Calu3 (cell line): ENCODE measurements around the gene L3MBTL1. TPM values are rescaled to one million over a fixed set of nuclear protein-coding genes. Genes with fewer than 3 reads are reported as not detected.

Experiments
- BruUV-seq: library from RNA; stranded (reverse); fragments of 400-500 nt; replicated peaks from 2 replicates; lab custom pipeline; 2021; lab: Mats Ljungman, UMichigan
- CTCF ChIA-PET: fragments of 300-600 bp; sonication (Branson Sonifier 250); formaldehyde crosslinking; loops from one replicate; lab custom pipeline; 2022; ENCODE audit warnings: antibody characterized with exemption; lab: Charles Lee
- DNase-seq: peaks from one replicate; pipeline ENCODE4 v3.0.0; 2022
- H3K27ac Mint-ChIP-seq: one replicate; pipeline ENCODE4 v1.8.0; 2022; ENCODE audit warnings: mixed read lengths; ENCODE audit not compliant: unreplicated experiment
- H3K27me3 Mint-ChIP-seq: one replicate; pipeline ENCODE4 v1.8.0; 2022; ENCODE audit warnings: mixed read lengths; ENCODE audit not compliant: unreplicated experiment
- H3K36me3 Mint-ChIP-seq: one replicate; pipeline ENCODE4 v1.8.0; 2022; ENCODE audit warnings: mild to moderate bottlenecking, moderate library complexity, mixed read lengths; ENCODE audit not compliant: insufficient read depth, unreplicated experiment
- H3K4me1 Mint-ChIP-seq: one replicate; pipeline ENCODE4 v1.8.0; 2022; ENCODE audit warnings: mild to moderate bottlenecking, low read depth, mixed read lengths; ENCODE audit not compliant: unreplicated experiment
- H3K4me3 Mint-ChIP-seq: one replicate; pipeline ENCODE4 v1.8.0; 2022; ENCODE audit warnings: mild to moderate bottlenecking, low read depth, moderate library complexity, mixed read lengths; ENCODE audit not compliant: unreplicated experiment
- H3K9me3 Mint-ChIP-seq: one replicate; pipeline ENCODE4 v1.8.0; 2022; ENCODE audit warnings: low read depth, mixed read lengths; ENCODE audit not compliant: unreplicated experiment
- intact Hi-C: fragments of 100-400 bp; cut with micrococcal nuclease; formaldehyde crosslinking; loops from one replicate; pipeline ENCODE4 v1.10.0; 2022; ENCODE audit not compliant: unreplicated experiment
- total RNA-seq: library from RNA; stranded (reverse); gene quantifications from 2 replicates; pipeline ENCODE4 v1.2.3, GENCODE V29; 2022
- TF ChIP-seq, protein P1 (sequence below): fragments of 200-600 bp; IDR thresholded peaks from one replicate; pipeline ENCODE4 v1.8.0; 2022; ENCODE audit warnings: antibody characterized with exemption; ENCODE audit not compliant: unreplicated experiment

The L3MBTL1 gene
- total RNA-seq, 1 experiment from 2014 or later = 42.3 TPM

- CTCF ChIA-PET = interaction anchor here (0.5 to 1.6 kb wide), 3 partner anchors 10 to 22 kb away, joined by 3 to 6 read pairs (median 4); partner anchors contain the start of genes IFT52 and SGK2
- no peaks in the 10 kb centered on the region for H3K27me3 Mint-ChIP-seq
- BruUV-seq = no TSS peak
- no peaks in the 10 kb centered on the region for H3K4me1 Mint-ChIP-seq
- H3K9me3 Mint-ChIP-seq = no peaks in the 10 kb centered on the region
- no peak overlapping the region for H3K27ac Mint-ChIP-seq
- no peak overlapping the region for H3K4me3 Mint-ChIP-seq
- DNase-seq = no peak
- intact Hi-C loops = no loop called here
- H3K36me3 Mint-ChIP-seq = peaks cover 4% of the 10 kb centered on the region
- TF ChIP-seq, protein P1, sequence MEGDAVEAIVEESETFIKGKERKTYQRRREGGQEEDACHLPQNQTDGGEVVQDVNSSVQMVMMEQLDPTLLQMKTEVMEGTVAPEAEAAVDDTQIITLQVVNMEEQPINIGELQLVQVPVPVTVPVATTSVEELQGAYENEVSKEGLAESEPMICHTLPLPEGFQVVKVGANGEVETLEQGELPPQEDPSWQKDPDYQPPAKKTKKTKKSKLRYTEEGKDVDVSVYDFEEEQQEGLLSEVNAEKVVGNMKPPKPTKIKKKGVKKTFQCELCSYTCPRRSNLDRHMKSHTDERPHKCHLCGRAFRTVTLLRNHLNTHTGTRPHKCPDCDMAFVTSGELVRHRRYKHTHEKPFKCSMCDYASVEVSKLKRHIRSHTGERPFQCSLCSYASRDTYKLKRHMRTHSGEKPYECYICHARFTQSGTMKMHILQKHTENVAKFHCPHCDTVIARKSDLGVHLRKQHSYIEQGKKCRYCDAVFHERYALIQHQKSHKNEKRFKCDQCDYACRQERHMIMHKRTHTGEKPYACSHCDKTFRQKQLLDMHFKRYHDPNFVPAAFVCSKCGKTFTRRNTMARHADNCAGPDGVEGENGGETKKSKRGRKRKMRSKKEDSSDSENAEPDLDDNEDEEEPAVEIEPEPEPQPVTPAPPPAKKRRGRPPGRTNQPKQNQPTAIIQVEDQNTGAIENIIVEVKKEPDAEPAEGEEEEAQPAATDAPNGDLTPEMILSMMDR = no peak
Observed at GRCh38 chr20:43568706-43569105, 61.2 kb downstream of the L3MBTL1 start.

DNA sequence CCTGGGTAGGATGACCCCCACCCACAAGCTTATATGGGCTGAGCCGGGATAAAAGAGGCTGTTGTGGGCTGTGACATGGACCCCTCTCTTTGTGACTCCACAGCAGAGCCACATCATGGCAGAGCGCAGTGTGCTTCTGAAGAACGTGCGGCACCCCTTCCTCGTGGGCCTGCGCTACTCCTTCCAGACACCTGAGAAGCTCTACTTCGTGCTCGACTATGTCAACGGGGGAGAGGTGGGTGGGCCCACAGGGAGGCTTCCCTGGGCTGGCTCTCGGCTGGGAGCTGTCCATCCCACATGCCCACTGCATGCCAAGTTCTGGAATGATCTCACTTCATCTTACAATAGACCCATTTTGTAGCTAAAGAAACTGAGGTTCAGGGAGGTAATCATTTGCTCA is 61.8 kb downstream of the L3MBTL1 start:
- CTCF ChIA-PET = interaction anchor here (1.5 to 1.6 kb wide), 2 partner anchors 11 to 21 kb away, joined by 4 to 6 read pairs; partner anchors contain the start of genes IFT52 and SGK2
- Mint-ChIP-seq H3K36me3 (peaks cover 4% of the 10 kb centered on the region), H3K27ac (no peak overlapping the region), H3K4me3 (no peak overlapping the region), H3K27me3 (no peaks in the 10 kb centered on the region), H3K4me1 (no peaks in the 10 kb centered on the region), H3K9me3 (no peaks in the 10 kb centered on the region)
- DNase-seq = no peak
- intact Hi-C loops = no loop called here
- TF ChIP-seq, protein P1 = no peak
- no TSS peak for BruUV-seq

DNA sequence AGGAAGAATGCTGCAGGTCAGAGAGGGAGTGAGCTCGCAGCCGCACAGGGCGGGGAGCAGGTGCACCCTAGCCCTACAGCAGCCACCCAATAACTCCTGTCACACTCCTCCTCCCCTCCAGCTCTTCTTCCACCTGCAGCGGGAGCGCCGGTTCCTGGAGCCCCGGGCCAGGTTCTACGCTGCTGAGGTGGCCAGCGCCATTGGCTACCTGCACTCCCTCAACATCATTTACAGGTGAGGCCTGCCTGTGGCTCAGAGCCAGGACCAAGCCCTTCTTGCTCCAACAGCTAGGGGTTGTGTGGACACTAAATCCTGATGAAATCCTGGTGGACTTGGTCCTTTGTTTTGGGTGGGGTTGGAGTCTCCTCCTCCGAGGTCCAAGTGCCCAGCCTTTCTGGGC is 63.0 kb downstream of the L3MBTL1 start:
- no peak overlapping the region for H3K4me3 Mint-ChIP-seq
- no peaks in the 10 kb centered on the region for H3K4me1 Mint-ChIP-seq
- CTCF ChIA-PET = interaction anchor here (0.5 to 1.6 kb wide), 2 partner anchors 12 to 52 kb away, joined by 6 read pairs; partner anchors contain the start of gene SGK2
- no peaks in the 10 kb centered on the region for H3K9me3 Mint-ChIP-seq
- peaks cover 4% of the 10 kb centered on the region for H3K36me3 Mint-ChIP-seq
- no peak overlapping the region for H3K27ac Mint-ChIP-seq
- DNase-seq = no peak
- no peaks in the 10 kb centered on the region for H3K27me3 Mint-ChIP-seq
- intact Hi-C loops = no loop called here
- TF ChIP-seq, protein P1 = no peak
- BruUV-seq = no TSS peak

DNA sequence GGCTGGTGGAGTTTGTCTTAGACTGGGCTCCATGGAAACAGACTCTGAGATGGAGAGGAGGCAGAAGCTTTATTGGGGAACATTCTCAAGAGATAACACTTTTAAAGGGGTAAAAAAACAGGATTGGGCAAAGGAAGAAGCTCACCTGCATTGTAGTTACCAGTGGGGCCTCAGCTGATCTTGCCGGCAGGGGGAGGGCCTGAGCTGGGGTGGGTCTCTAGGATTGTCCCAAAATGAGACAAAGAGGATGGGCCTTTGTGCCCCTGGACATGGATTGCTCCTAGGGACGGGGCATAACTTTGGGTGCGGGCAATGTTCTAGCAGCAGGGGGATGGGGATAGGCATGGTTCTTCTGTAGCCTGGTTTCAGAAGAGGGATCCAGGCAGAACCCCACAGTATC is 63.8 kb downstream of the L3MBTL1 start:
- H3K4me3 Mint-ChIP-seq = no peak overlapping the region
- TF ChIP-seq, protein P1 = no peak
- no peak for DNase-seq
- no peaks in the 10 kb centered on the region for H3K27me3 Mint-ChIP-seq
- H3K36me3 Mint-ChIP-seq = peaks cover 4% of the 10 kb centered on the region
- no peaks in the 10 kb centered on the region for H3K9me3 Mint-ChIP-seq
- CTCF ChIA-PET = interaction anchor here (1.3 kb wide), 1 partner anchor 15 kb away, joined by 4 read pairs; no protein-coding TSS in a partner anchor
- no peak overlapping the region for H3K27ac Mint-ChIP-seq
- no peaks in the 10 kb centered on the region for H3K4me1 Mint-ChIP-seq
- BruUV-seq = no TSS peak
- intact Hi-C loops = no loop called here
